ENCODE measurements around the gene NAA35.

GRCh38 chr9:85940832-85941621 lies at the start of gene NAA35:
- TF ChIP-seq CTCF (IDR thresholded peaks at IDR 0.05) (no peak), POLR2A (IDR thresholded peaks at IDR 0.05) (peak in 2 of 3 donors; percentile 19 to 53)
